ENCODE results near the gene KPNA4. TPM values are rescaled to one million over a fixed set of nuclear protein-coding genes. Genes with fewer than 3 reads are reported as not detected.

KPNA4 gene
- total RNA-seq, 6 donors from 2014 or later: 12.6 to 51.7 (median 33.0) TPM

GRCh38 chr3:160474416-160474838 lies 90.9 kb downstream of the KPNA4 start:
- Histone ChIP-seq H3K4me3 (no peak overlapping the region), H3K4me1 (no peaks in the 10 kb centered on the region), H3K27ac (no peak overlapping the region), H3K27me3 (no peaks in the 10 kb centered on the region), H3K9me3 (peaks cover 0 to 15% (median 12%) of the 10 kb centered on the region in 4 donors), H3K36me3 (no peaks in the 10 kb centered on the region)
- no peak for ATAC-seq (ENCODE audit: low FRiP score in 2 of 2)
- no peak for TF ChIP-seq EP300 (IDR thresholded peaks at IDR 0.05)
- DNase-seq: no peak

DNA sequence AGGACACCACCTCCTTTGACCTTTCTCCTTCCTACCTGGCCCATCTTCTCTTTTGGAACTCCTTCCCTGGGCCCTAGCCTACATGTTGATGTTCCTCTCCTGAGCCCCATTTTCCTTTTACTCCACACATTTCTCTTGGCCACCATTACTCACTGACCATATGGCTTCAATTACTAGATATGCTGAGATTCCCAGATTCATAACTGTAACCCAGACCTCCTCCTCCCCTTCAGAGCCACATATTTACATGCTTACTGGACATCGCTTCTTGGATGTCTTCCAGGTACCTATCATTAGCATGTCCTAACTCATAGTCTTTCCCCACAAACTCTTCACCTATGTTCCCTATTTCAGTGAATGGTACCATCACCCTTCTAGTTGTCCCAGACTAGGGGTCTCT lies 91.4 kb downstream of the KPNA4 start:
- peaks cover 0 to 15% (median 12%) of the 10 kb centered on the region in 4 donors for H3K9me3 ChIP-seq
- no peaks in the 10 kb centered on the region for H3K36me3 ChIP-seq
- TF ChIP-seq CTCF (IDR thresholded peaks at IDR 0.05): no peak
- TF ChIP-seq POLR2A (IDR thresholded peaks at IDR 0.05): no peak
- TF ChIP-seq EP300 (IDR thresholded peaks at IDR 0.05): no peak
- no peak for TF ChIP-seq POLR2AphosphoS5 (IDR thresholded peaks at IDR 0.05)
- H3K27ac ChIP-seq: no peak overlapping the region
- no peak for DNase-seq
- 89 to 94% methylated on average over 1 of the region's 1 CpG for WGBS, 2 donors
- ATAC-seq (ENCODE audit: low FRiP score in 2 of 2): no peak
- H3K4me3 ChIP-seq: no peak overlapping the region
- H3K27me3 ChIP-seq: no peaks in the 10 kb centered on the region
- H3K4me1 ChIP-seq: no peaks in the 10 kb centered on the region

DNA sequence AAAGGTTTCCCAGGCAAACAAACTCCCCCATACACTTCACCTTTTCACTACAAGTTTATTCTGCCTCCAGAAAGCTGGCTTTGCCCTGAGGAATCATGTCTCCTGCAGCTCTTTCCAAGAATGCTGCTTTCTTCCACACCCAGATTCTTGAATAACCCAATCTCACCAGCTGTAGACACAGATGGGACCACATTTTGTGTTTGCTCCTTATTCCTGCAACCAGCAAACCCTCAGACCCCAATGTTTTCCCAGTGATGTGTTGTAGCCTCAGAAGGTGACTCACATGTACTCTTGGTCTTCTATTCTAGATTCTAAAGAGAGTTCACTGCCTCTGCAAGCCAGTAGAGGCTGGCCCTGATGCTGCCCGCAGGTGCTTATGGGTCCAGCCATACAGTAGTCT lies 92.2 kb downstream of the KPNA4 start:
- no peak for TF ChIP-seq CTCF (IDR thresholded peaks at IDR 0.05)
- no peak for TF ChIP-seq POLR2A (IDR thresholded peaks at IDR 0.05)
- no peak for TF ChIP-seq EP300 (IDR thresholded peaks at IDR 0.05)
- TF ChIP-seq POLR2AphosphoS5 (IDR thresholded peaks at IDR 0.05): no peak
- H3K4me3 ChIP-seq: no peak overlapping the region
- H3K9me3 ChIP-seq: peaks cover 0 to 15% (median 12%) of the 10 kb centered on the region in 4 donors
- no peak for ATAC-seq (ENCODE audit: low FRiP score in 2 of 2)
- H3K27me3 ChIP-seq: no peaks in the 10 kb centered on the region
- no peak for DNase-seq
- H3K27ac ChIP-seq: no peak overlapping the region
- no peaks in the 10 kb centered on the region for H3K4me1 ChIP-seq
- no peaks in the 10 kb centered on the region for H3K36me3 ChIP-seq
- WGBS, 2 donors: 67 to 95% methylated on average over 1 of the region's 1 CpG

DNA sequence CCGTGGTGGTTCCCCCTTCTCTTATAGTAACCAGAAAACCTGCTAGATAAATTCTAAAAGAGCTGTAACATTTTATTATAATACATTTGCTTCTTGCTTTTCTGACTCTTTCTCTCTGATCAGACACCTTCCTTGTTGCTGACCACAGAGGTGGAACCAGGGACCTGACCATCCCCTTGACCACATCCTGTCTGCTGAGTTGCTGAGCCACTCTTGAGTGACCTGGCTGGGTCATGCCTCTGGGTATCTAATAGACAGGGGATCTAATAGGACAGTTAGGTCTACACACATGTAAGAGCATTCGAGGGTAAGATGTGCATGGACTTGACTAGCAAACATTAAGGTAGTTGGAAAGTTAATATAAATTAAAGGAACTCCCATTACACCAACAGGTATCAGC lies 93.0 kb downstream of the KPNA4 start:
- H3K4me3 ChIP-seq: no peak overlapping the region
- DNase-seq (no peak), ATAC-seq (ENCODE audit: low FRiP score in 2 of 2) (no peak)
- no peaks in the 10 kb centered on the region for H3K36me3 ChIP-seq
- H3K27ac ChIP-seq: no peak overlapping the region
- 67 to 76% methylated on average over 2 of the region's 2 CpGs for WGBS, 2 donors
- no peaks in the 10 kb centered on the region for H3K4me1 ChIP-seq
- peaks cover 0 to 15% (median 12%) of the 10 kb centered on the region in 4 donors for H3K9me3 ChIP-seq
- no peaks in the 10 kb centered on the region for H3K27me3 ChIP-seq
- TF ChIP-seq EP300 (IDR thresholded peaks at IDR 0.05): no peak
- TF ChIP-seq POLR2A (IDR thresholded peaks at IDR 0.05): no peak
- TF ChIP-seq CTCF (IDR thresholded peaks at IDR 0.05): no peak
- no peak for TF ChIP-seq POLR2AphosphoS5 (IDR thresholded peaks at IDR 0.05)

- Histone ChIP-seq H3K4me3 (no peak overlapping the region), H3K9me3 (peaks cover 0 to 15% (median 12%) of the 10 kb centered on the region in 4 donors), H3K4me1 (no peaks in the 10 kb centered on the region), H3K27ac (no peak overlapping the region), H3K36me3 (no peaks in the 10 kb centered on the region), H3K27me3 (no peaks in the 10 kb centered on the region)
- TF ChIP-seq EP300 (IDR thresholded peaks at IDR 0.05): no peak
- TF ChIP-seq POLR2AphosphoS5 (IDR thresholded peaks at IDR 0.05): no peak
- no peak for TF ChIP-seq POLR2A (IDR thresholded peaks at IDR 0.05)
- TF ChIP-seq CTCF (IDR thresholded peaks at IDR 0.05): no peak
- ATAC-seq (ENCODE audit: low FRiP score in 2 of 2): no peak
- WGBS, 2 donors: 84% methylated on average over 2 of the region's 2 CpGs
- DNase-seq: no peak
These were observed 93.5 kb downstream of the KPNA4 start for GRCh38 chr3:160471892-160472291.
